ENCODE results near the gene NOXO1.
A peak's percentile ranks its signal among the peaks of the same experiment; 100 is the strongest.

DNA sequence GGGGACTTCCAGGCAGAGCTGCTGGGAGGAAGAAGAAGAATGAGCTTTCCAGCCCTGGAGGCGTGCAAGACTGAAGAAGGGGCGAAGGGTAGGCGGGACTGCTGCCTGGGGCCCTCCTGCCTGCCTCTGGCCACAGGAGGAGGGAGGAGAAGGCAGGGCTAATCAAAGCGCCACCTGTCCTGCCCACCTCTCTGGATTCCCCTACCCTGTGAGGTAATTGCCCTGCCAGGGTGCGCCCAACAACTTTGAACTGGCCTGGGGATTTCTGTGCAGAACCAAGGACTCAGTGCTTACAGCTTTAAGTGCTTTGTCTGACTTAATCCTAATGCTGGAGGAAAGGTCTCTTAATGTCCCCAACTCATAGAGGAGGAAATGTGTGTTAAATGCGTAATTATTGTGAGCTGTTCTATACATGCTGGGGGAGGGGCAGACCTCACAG lies at the start of gene NOXO1:
- TF ChIP-seq, protein P1, sequence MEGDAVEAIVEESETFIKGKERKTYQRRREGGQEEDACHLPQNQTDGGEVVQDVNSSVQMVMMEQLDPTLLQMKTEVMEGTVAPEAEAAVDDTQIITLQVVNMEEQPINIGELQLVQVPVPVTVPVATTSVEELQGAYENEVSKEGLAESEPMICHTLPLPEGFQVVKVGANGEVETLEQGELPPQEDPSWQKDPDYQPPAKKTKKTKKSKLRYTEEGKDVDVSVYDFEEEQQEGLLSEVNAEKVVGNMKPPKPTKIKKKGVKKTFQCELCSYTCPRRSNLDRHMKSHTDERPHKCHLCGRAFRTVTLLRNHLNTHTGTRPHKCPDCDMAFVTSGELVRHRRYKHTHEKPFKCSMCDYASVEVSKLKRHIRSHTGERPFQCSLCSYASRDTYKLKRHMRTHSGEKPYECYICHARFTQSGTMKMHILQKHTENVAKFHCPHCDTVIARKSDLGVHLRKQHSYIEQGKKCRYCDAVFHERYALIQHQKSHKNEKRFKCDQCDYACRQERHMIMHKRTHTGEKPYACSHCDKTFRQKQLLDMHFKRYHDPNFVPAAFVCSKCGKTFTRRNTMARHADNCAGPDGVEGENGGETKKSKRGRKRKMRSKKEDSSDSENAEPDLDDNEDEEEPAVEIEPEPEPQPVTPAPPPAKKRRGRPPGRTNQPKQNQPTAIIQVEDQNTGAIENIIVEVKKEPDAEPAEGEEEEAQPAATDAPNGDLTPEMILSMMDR (conservative IDR thresholded peaks at IDR 0.05; ENCODE audit: low read depth in 2 of 2) = no peak
- TF ChIP-seq EZH2 (IDR thresholded peaks at IDR 0.05; ENCODE audit: low read depth, unreplicated experiment) = peak; percentile 14
- TF ChIP-seq, protein P2, sequence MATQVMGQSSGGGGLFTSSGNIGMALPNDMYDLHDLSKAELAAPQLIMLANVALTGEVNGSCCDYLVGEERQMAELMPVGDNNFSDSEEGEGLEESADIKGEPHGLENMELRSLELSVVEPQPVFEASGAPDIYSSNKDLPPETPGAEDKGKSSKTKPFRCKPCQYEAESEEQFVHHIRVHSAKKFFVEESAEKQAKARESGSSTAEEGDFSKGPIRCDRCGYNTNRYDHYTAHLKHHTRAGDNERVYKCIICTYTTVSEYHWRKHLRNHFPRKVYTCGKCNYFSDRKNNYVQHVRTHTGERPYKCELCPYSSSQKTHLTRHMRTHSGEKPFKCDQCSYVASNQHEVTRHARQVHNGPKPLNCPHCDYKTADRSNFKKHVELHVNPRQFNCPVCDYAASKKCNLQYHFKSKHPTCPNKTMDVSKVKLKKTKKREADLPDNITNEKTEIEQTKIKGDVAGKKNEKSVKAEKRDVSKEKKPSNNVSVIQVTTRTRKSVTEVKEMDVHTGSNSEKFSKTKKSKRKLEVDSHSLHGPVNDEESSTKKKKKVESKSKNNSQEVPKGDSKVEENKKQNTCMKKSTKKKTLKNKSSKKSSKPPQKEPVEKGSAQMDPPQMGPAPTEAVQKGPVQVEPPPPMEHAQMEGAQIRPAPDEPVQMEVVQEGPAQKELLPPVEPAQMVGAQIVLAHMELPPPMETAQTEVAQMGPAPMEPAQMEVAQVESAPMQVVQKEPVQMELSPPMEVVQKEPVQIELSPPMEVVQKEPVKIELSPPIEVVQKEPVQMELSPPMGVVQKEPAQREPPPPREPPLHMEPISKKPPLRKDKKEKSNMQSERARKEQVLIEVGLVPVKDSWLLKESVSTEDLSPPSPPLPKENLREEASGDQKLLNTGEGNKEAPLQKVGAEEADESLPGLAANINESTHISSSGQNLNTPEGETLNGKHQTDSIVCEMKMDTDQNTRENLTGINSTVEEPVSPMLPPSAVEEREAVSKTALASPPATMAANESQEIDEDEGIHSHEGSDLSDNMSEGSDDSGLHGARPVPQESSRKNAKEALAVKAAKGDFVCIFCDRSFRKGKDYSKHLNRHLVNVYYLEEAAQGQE (IDR thresholded peaks at IDR 0.05; ENCODE audit: unreplicated experiment) = no peak
- no peak for TF ChIP-seq ZNF114 (CRISPR knock-in tag; IDR thresholded peaks at IDR 0.05)
- no peak for TF ChIP-seq EZH2phosphoT487 (IDR thresholded peaks at IDR 0.05; ENCODE audit: unreplicated experiment)

Data from GM23338 (cell line).